Nucleus accumbens (tissue), 56 donors: ENCODE data around the gene TGM2.

ENCODE experiments used
- DNase-seq, 56 donors: peaks; one replicate each; lab custom pipeline; 2025; lab: John Stamatoyannopoulos, UW

TGM2 gene

GRCh38 chr20:38162878-38163875 is 1.9 kb downstream of the TGM2 start:
- no peak for DNase-seq

- no peak for DNase-seq
These were observed 2.9 kb downstream of the TGM2 start for GRCh38 chr20:38162149-38162548.

- no peak for DNase-seq
These were observed 3.7 kb downstream of the TGM2 start for GRCh38 chr20:38161412-38161774.

- DNase-seq, result no peak
These were observed 4.9 kb downstream of the TGM2 start for GRCh38 chr20:38159957-38160756.

GRCh38 chr20:38159566-38159956 is 5.5 kb downstream of the TGM2 start:
- no peak for DNase-seq

- no peak for DNase-seq
These were observed 6.2 kb downstream of the TGM2 start for GRCh38 chr20:38158701-38159351.

- no peak for DNase-seq
These were observed 7.2 kb downstream of the TGM2 start for GRCh38 chr20:38157635-38158495.

- no peak for DNase-seq
These were observed 8.0 kb downstream of the TGM2 start for GRCh38 chr20:38156888-38157634.

GRCh38 chr20:38156280-38156679 is 8.8 kb downstream of the TGM2 start:
- no peak for DNase-seq

- no peak for DNase-seq
These were observed 9.3 kb downstream of the TGM2 start for GRCh38 chr20:38155811-38156210.

- DNase-seq, result no peak
These were observed 11.7 kb downstream of the TGM2 start for GRCh38 chr20:38153401-38153800.

- peak in 7 of 56 donors; percentile 3 to 25 (median 7) for DNase-seq
These were observed 12.3 kb downstream of the TGM2 start for GRCh38 chr20:38152621-38153221.

GRCh38 chr20:38152175-38152620 is 12.9 kb downstream of the TGM2 start:
- no peak for DNase-seq

- no peak for DNase-seq
These were observed 13.6 kb downstream of the TGM2 start for GRCh38 chr20:38151455-38151854.

- DNase-seq, result no peak
These were observed 14.5 kb downstream of the TGM2 start for GRCh38 chr20:38150335-38151170.

GRCh38 chr20:38148328-38149102 is 16.6 kb downstream of the TGM2 start:
- DNase-seq, result no peak

- no peak for DNase-seq
These were observed 17.3 kb downstream of the TGM2 start for GRCh38 chr20:38147751-38148150.
